Loucy (cell line): ENCODE data around the gene SYNE1.

Experiments used
- EZH2phosphoT487 ChIP-seq: fragments of 200-600 bp; IDR thresholded peaks from 2 replicates; pipeline ENCODE4 v1.6.1; 2018; ENCODE audit warnings: antibody characterized with exemption, mild to moderate bottlenecking, moderate library complexity, borderline replicate concordance
- TF ChIP-seq, protein P1 (sequence below): fragments of 200-600 bp; sonication (generic); conservative IDR thresholded peaks from 2 replicates; pipeline ENCODE4 v1.5.1; 2014; ENCODE audit warnings: mild to moderate bottlenecking, antibody characterized with exemption, low read length

DNA sequence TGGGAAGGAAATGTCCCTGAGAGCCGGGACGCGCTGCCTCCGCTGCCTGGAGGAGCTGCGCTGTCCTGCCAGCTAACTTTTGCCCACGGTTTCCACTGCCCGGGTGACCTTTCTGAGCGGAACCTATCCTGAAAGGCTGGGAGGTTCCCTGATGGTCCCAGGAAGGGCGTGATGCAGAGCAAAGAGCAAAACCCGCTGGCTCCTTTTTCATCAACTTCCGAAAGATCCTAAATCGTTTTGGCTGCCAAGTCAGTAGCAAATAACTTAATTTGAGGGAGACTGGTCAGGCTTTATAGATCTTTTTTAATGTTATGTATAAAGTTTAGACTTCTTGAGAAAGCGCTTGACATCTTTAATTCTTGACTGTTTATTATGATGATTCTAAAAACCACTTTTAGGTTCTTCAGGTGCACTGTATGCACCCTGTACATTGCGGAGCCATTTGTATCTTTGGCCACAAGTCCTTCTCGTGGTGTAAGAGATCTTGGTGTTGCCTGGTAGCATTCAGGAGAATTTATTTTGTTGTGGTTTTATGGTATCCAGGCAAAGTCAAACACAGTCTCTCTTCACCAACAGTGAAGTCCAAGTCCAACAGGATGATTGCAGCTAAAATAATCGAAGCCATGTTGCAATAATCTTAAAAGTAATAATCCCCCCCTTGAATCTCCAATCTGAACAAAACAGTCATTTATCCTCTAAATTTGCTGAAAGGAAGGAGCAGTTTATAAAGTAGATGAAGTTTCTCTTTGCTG lies at the start of gene SYNE1:
- TF ChIP-seq, protein P1, sequence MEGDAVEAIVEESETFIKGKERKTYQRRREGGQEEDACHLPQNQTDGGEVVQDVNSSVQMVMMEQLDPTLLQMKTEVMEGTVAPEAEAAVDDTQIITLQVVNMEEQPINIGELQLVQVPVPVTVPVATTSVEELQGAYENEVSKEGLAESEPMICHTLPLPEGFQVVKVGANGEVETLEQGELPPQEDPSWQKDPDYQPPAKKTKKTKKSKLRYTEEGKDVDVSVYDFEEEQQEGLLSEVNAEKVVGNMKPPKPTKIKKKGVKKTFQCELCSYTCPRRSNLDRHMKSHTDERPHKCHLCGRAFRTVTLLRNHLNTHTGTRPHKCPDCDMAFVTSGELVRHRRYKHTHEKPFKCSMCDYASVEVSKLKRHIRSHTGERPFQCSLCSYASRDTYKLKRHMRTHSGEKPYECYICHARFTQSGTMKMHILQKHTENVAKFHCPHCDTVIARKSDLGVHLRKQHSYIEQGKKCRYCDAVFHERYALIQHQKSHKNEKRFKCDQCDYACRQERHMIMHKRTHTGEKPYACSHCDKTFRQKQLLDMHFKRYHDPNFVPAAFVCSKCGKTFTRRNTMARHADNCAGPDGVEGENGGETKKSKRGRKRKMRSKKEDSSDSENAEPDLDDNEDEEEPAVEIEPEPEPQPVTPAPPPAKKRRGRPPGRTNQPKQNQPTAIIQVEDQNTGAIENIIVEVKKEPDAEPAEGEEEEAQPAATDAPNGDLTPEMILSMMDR, result no peak
- no peak for TF ChIP-seq EZH2phosphoT487
